Peyer's patch (tissue), 4 donors: ENCODE measurements around the gene SUPT20HL2.

Source experiments
- CTCF ChIP-seq, 6 experiments: fragments of 450-650 bp in 4 of 6; fragments of 200-600 bp in 2 of 6; sonication (generic) in 1 of 6; IDR thresholded peaks; one replicate each; pipeline ENCODE4 v1.5.1; 2017 to 2019; ENCODE audit warnings: antibody characterized with exemption in 6 of 6, mild to moderate bottlenecking in 3 of 6, moderate library complexity in 1 of 6
- POLR2A ChIP-seq, 2 donors: fragments of 450-650 bp; IDR thresholded peaks; one replicate each; pipeline ENCODE4 v1.5.1; 2017; ENCODE audit warnings: antibody characterized with exemption in 2 of 2, mild to moderate bottlenecking in 2 of 2, moderate library complexity in 2 of 2

- TF ChIP-seq POLR2A (IDR thresholded peaks at IDR 0.05), result no peak
- no peak for TF ChIP-seq CTCF (IDR thresholded peaks at IDR 0.05)
These were observed 2.2 kb upstream of the SUPT20HL2 start for GRCh38 chrX:24316111-24316510.
